A673 (cell line): Measurements from ENCODE around the gene PTPN20. TPM values are rescaled to one million over a fixed set of nuclear protein-coding genes. Genes with fewer than 3 reads are reported as not detected.

ENCODE experiments used
- BruUV-seq: library from RNA; stranded (reverse); fragments of 400-500 nt; replicated peaks from 2 replicates; lab custom pipeline; 2021; lab: Mats Ljungman, UMichigan
- CTCF ChIA-PET: fragments of 300-600 bp; sonication (Branson Sonifier 250); formaldehyde crosslinking; loops from one replicate; lab custom pipeline; 2022; ENCODE audit warnings: antibody characterized with exemption; lab: Charles Lee
- POLR2A ChIA-PET: fragments of 300-600 bp; sonication (Branson Sonifier 250); formaldehyde crosslinking; loops from one replicate; lab custom pipeline; 2022; ENCODE audit warnings: antibody characterized with exemption; ENCODE audit not compliant: low non-redundant PET; lab: Charles Lee
- DNase-seq: peaks from one replicate; pipeline ENCODE4 v3.0.0-alpha.2; 2015; ENCODE audit warnings: low spot score
- H3K27ac ChIP-seq: fragments of 200-600 bp; sonication (generic); 2 replicates; pipeline ENCODE4 v1.5.1; 2016; ENCODE audit warnings: mixed run types, low read depth, mild to moderate bottlenecking, mixed read lengths, antibody characterized with exemption, low read length; ENCODE audit not compliant: poor library complexity, severe bottlenecking
- H3K27me3 ChIP-seq: fragments of 200-600 bp; sonication (generic); replicated peaks from 2 replicates; pipeline ENCODE4 v1.6.1; 2017; ENCODE audit warnings: mixed run types, low read depth, mild to moderate bottlenecking, mixed read lengths, antibody characterized with exemption, low read length; ENCODE audit not compliant: insufficient read depth, poor library complexity
- H3K36me3 ChIP-seq: fragments of 200-600 bp; sonication (generic); 2 replicates; pipeline ENCODE4 v1.6.1; 2016; ENCODE audit warnings: mixed run types, mild to moderate bottlenecking, mixed read lengths, antibody characterized with exemption, low read length; ENCODE audit not compliant: insufficient read depth, poor library complexity, severe bottlenecking
- H3K4me1 ChIP-seq: fragments of 200-600 bp; sonication (generic); 2 replicates; pipeline ENCODE4 v1.6.1; 2017; ENCODE audit warnings: mixed run types, mild to moderate bottlenecking, mixed read lengths, antibody characterized with exemption, low read length; ENCODE audit not compliant: insufficient read depth, poor library complexity, severe bottlenecking
- H3K4me3 ChIP-seq: fragments of 200-600 bp; sonication (generic); 2 replicates; pipeline ENCODE4 v1.5.1; 2016; ENCODE audit warnings: low read depth, mixed run types, mild to moderate bottlenecking, mixed read lengths, low read length; ENCODE audit not compliant: poor library complexity, severe bottlenecking
- H3K9me3 ChIP-seq: fragments of 200-600 bp; sonication (generic); 2 replicates; pipeline ENCODE4 v1.6.1; 2016; ENCODE audit warnings: mixed run types, low read depth, mild to moderate bottlenecking, mixed read lengths, antibody characterized with exemption, low read length; ENCODE audit not compliant: poor library complexity, severe bottlenecking
- EZH2 ChIP-seq: fragments of 200-600 bp; sonication (generic); IDR thresholded peaks from 2 replicates; pipeline ENCODE4 v1.6.1; 2017; ENCODE audit warnings: borderline replicate concordance, low read depth, mild to moderate bottlenecking, mixed read lengths, antibody characterized with exemption, low read length; ENCODE audit not compliant: poor library complexity, severe bottlenecking
- intact Hi-C: fragments of 100-400 bp; cut with micrococcal nuclease; formaldehyde crosslinking; loops from one replicate; pipeline ENCODE4 v1.10.0; 2022; ENCODE audit not compliant: unreplicated experiment
- total RNA-seq: library from RNA; stranded (reverse); gene quantifications from 2 replicates; pipeline ENCODE4 v1.2.3, GENCODE V29; 2021
- TF ChIP-seq, protein P1 (sequence below): fragments of 300-800, 200-600 bp; sonication (generic); conservative IDR thresholded peaks from 2 replicates; pipeline ENCODE4 v1.5.1; 2017; ENCODE audit warnings: low read depth, mild to moderate bottlenecking, antibody characterized with exemption, low read length, moderate library complexity, mixed read lengths

PTPN20 gene
- total RNA-seq, 1 experiment from 2014 or later, result not detected

GRCh38 chr10:47033081-47033480 is 121.9 kb downstream of the PTPN20 start:
- TF ChIP-seq, protein P1, sequence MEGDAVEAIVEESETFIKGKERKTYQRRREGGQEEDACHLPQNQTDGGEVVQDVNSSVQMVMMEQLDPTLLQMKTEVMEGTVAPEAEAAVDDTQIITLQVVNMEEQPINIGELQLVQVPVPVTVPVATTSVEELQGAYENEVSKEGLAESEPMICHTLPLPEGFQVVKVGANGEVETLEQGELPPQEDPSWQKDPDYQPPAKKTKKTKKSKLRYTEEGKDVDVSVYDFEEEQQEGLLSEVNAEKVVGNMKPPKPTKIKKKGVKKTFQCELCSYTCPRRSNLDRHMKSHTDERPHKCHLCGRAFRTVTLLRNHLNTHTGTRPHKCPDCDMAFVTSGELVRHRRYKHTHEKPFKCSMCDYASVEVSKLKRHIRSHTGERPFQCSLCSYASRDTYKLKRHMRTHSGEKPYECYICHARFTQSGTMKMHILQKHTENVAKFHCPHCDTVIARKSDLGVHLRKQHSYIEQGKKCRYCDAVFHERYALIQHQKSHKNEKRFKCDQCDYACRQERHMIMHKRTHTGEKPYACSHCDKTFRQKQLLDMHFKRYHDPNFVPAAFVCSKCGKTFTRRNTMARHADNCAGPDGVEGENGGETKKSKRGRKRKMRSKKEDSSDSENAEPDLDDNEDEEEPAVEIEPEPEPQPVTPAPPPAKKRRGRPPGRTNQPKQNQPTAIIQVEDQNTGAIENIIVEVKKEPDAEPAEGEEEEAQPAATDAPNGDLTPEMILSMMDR, result no peak
- TF ChIP-seq EZH2, result no peak
- ChIA-PET POLR2A (no interaction called here), CTCF (interaction anchor here (1.4 to 1.8 kb wide), 2 partner anchors 15 to 279 kb away, joined by 4 read pairs; no protein-coding TSS in a partner anchor)
- H3K36me3 ChIP-seq, result no peaks in the 10 kb centered on the region
- no peak overlapping the region for H3K4me3 ChIP-seq
- H3K4me1 ChIP-seq, result no peaks in the 10 kb centered on the region
- H3K27ac ChIP-seq, result no peak overlapping the region
- intact Hi-C loops, result no loop called here
- no TSS peak for BruUV-seq
- DNase-seq, result no peak
- no peaks in the 10 kb centered on the region for H3K27me3 ChIP-seq
- H3K9me3 ChIP-seq, result no peaks in the 10 kb centered on the region

DNA sequence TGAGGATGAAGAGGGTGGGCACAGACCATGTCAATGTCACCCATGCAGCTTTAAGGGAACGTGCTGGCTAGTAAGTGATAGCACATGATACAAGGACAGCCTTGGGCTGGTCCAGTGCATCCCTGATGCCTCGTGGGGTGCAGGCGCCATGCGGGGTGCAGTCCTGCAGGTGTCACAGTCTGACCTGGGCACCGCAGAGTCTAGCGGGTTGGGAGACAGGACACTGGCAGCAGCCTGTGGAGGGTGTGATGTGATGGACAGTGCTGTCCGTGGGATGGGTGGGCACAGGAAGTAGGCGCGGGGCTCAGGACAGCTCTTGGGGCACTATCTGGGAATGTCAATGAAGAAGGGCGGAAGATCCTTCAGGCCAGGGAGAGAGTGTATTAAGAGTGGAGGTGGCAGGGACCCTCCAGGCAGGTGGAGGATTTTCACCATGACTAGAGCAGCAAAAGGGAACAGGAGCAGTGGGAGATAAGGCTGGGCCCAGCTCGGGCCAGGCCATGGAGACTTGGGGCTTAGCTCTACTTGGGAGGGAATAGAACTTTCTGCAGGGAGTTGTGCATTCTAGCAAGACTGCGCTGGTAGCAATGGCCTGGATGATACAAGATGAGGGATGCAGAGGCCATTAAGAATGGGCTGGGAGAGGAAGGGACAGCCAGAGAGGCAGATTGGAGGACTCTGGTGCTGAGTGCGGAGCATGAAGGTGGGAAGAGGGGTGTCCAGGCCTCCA is 122.5 kb downstream of the PTPN20 start:
- intact Hi-C loops, result no loop called here
- TF ChIP-seq, protein P1, result no peak
- TF ChIP-seq EZH2, result no peak
- H3K4me3 ChIP-seq, result no peak overlapping the region
- no peak for DNase-seq
- CTCF ChIA-PET, result interaction anchor here (1.4 kb wide), 1 partner anchor 14 kb away, joined by 4 read pairs; no protein-coding TSS in a partner anchor
- POLR2A ChIA-PET, result no interaction called here
- no peaks in the 10 kb centered on the region for H3K27me3 ChIP-seq
- H3K4me1 ChIP-seq, result no peaks in the 10 kb centered on the region
- no peaks in the 10 kb centered on the region for H3K36me3 ChIP-seq
- BruUV-seq, result no TSS peak
- no peak overlapping the region for H3K27ac ChIP-seq
- H3K9me3 ChIP-seq, result no peaks in the 10 kb centered on the region

- no peaks in the 10 kb centered on the region for H3K27me3 ChIP-seq
- CTCF ChIA-PET, result interaction anchor here (1.4 kb wide), 1 partner anchor 13 kb away, joined by 4 read pairs; no protein-coding TSS in a partner anchor
- TF ChIP-seq, protein P1, result no peak
- TF ChIP-seq EZH2, result no peak
- H3K4me3 ChIP-seq, result no peak overlapping the region
- intact Hi-C loops, result no loop called here
- POLR2A ChIA-PET, result no interaction called here
- no peak for DNase-seq
- H3K27ac ChIP-seq, result no peak overlapping the region
- H3K9me3 ChIP-seq, result no peaks in the 10 kb centered on the region
- H3K4me1 ChIP-seq, result no peaks in the 10 kb centered on the region
- no TSS peak for BruUV-seq
- no peaks in the 10 kb centered on the region for H3K36me3 ChIP-seq
Observed at GRCh38 chr10:47034441-47035051, 123.3 kb downstream of the PTPN20 start.
